ENCODE results near the gene ZMYND8.
A peak's percentile ranks its signal among the peaks of the same experiment; 100 is the strongest.

Gene ZMYND8

GRCh38 chr20:47353239-47353691 lies 3.2 kb downstream of the ZMYND8 start:
- H3K4me3 ChIP-seq (ENCODE audit: low read length) = peak overlapping the region; percentile 92
- no peak for TF ChIP-seq ZNF274 (IDR thresholded peaks at IDR 0.05; ENCODE audit: low read depth, low read length)

- peak overlapping the region; percentile 83 for H3K4me3 ChIP-seq (ENCODE audit: low read length)
- no peak for TF ChIP-seq ZNF274 (IDR thresholded peaks at IDR 0.05; ENCODE audit: low read depth, low read length)
These were observed 3.9 kb downstream of the ZMYND8 start for GRCh38 chr20:47352332-47353238.

DNA sequence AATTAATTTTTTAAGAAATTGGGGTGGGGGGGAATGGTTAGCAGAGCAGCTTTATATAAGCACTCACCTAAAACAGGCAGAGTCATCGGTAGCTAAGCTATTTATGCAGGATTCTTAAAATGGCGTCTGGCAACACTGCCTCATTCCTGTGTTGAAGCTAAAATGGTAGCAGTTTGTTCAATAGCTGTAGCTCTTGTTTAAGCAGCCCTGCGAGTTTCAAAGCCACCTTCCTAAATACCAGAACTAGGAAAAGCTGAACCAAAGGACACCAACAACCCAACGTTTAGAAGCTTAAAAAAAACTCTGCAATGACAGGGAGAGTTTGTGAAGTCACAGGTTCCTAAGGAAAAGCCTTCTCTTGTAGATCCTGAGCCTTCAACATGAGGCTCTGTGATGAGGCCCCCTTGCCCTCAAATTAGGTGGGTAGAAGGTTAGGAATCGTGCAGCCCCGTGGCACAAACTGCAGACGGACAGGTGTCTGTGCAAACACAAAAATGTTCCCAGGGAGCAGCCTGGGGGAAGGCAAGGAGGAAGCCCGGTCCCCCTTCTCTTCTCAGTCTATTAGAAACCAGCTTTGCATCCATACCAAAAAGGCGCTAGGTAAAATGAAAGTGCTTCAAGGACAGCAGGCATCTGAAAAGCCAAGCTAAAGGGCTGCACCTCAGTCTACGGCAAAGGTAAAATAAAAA lies 4.7 kb downstream of the ZMYND8 start:
- H3K4me3 ChIP-seq (ENCODE audit: low read length) = peak overlapping the region; percentile 83
- no peak for TF ChIP-seq ZNF274 (IDR thresholded peaks at IDR 0.05; ENCODE audit: low read depth, low read length)

- peak overlapping the region; percentile 83 for H3K4me3 ChIP-seq (ENCODE audit: low read length)
- TF ChIP-seq ZNF274 (IDR thresholded peaks at IDR 0.05; ENCODE audit: low read depth, low read length) = no peak
These were observed 5.6 kb downstream of the ZMYND8 start for GRCh38 chr20:47350691-47351545.

GRCh38 chr20:47350181-47350550 lies 6.3 kb downstream of the ZMYND8 start:
- TF ChIP-seq ZNF274 (IDR thresholded peaks at IDR 0.05; ENCODE audit: low read depth, low read length) = no peak
- H3K4me3 ChIP-seq (ENCODE audit: low read length) = peak overlapping the region; percentile 44; the same call in 1 of the 2 replicates

DNA sequence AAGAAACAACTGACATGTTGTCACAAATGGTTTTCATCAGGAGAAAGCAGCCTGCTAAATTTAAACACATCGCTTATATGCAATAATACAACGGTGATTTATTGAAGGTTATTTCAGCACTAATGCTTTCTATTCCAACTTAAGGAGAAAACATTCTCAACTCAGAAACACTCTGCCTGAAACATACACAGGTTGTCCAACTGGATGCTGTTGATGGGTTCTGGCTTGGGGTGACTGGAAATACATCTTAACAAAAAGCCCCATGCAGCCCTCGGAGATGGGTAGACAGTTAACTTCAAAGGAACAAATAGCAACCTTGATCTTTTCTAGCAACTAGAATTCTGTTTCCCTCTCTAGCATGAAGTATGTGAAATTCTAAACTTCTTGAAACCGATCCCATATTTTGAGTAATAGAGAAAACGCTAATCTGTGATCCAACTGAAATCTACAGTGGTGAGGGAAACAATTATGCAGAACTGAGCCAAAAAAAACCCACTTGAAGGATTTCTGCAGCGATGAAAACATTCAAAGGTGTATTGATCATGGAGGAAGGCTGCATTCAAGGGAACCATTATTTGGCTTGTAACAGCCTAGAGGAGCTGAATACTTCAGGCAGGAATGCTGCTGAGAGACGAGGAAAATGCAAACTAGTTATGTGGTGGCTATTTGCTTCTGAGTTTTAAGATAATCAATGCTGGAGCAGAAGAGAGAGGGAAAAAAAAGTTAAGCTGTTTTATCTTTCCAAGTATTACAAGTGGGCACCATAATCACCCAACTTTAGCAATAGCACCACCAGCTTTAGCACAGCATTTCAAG lies 6.9 kb downstream of the ZMYND8 start:
- H3K4me3 ChIP-seq (ENCODE audit: low read length) = peak overlapping the region; percentile 44
- TF ChIP-seq ZNF274 (IDR thresholded peaks at IDR 0.05; ENCODE audit: low read depth, low read length) = no peak

DNA sequence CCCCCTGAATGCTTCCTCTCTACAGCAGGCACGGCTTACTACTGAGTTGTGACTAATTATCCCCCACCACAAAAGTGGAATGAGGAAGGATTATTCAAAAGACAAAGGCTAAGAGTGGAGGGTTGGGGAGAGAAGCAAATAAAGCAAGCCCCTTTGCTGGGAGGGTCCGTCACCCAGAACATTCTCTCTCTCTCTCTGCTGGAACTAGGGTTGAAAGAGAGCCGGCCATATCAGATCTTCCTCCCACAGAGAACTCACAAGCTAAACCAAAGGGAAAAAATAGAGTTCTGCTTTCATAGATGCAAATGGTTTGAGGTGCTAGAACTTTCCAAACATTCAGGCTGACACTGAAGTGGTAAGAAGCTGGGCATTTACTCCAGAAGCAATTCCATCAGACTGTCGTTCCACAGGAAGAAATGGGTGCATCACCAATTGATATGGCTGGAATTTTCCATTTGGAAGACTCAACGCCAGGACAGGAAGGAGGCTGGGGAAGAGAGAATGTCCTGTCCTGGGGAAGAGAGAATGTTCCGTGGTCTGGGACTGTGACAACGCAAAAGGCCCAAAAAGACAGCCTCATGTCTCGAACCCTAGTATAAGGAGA lies 7.9 kb downstream of the ZMYND8 start:
- H3K4me3 ChIP-seq (ENCODE audit: low read length) = peak overlapping the region; percentile 50; the same call in 1 of the 2 replicates
- TF ChIP-seq ZNF274 (IDR thresholded peaks at IDR 0.05; ENCODE audit: low read depth, low read length) = no peak

DNA sequence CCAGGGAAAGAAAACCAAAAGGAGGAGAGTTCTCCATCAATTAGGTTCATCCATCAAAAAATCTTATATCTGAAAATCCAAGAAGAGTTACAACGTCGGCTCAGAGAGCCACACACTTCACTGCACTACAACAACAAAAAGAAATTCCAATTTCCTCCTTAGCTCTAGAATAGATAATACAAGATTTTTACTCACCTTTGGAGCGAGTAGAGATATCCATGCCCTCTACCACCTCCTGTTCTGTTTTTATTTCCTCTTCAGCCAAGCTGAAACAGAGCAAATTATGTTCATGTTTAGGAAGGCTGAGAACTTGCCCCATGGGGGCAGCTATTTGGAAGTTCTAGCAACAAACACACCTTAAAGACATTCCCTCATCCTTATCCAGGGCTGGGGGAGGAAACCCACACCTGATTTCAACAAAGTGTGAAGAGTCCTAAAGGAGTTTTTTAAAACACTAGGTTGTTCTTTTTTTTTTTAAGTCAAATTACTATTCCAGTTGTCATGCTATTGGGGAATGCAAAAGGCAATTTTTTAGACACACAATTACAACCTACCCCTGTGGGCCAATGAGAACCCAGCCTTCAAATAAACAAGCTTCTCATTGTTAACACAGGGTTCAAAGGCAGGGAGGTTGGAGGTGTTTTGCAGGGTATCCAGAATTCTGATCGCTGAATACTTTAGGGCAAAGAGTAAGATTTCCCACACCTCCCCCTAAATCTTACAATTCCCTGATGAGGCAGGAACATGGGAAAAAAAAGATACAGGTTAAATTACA lies 8.7 kb downstream of the ZMYND8 start:
- TF ChIP-seq ZNF274 (IDR thresholded peaks at IDR 0.05; ENCODE audit: low read depth, low read length) = no peak
- H3K4me3 ChIP-seq (ENCODE audit: low read length) = peak overlapping the region; percentile 50; the same call in 1 of the 2 replicates

DNA sequence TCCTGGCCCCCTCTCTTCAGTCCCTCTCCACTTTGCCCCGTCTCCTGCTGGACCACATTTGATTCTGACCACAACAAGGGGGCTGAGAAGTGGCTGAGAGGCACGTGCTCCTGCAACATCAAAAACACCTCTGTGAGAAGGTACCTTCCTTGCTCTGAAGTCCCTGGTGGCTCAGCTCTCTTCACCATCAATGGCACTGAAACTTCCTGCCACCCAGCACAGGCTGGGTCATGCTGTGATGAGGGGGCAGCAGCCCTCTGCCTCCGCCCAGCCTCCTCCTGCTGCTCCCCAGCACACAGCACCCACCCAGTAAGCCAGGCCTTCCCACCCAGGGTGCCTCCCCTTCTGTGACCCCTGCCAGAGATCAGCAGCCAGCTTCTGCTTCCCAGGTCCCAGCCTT lies 10.3 kb downstream of the ZMYND8 start:
- no peak for TF ChIP-seq ZNF274 (IDR thresholded peaks at IDR 0.05; ENCODE audit: low read depth, low read length)
- no peak overlapping the region for H3K4me3 ChIP-seq (ENCODE audit: low read length)

GRCh38 chr20:47345214-47345613 lies 11.3 kb downstream of the ZMYND8 start:
- H3K4me3 ChIP-seq (ENCODE audit: low read length) = no peak overlapping the region
- no peak for TF ChIP-seq ZNF274 (IDR thresholded peaks at IDR 0.05; ENCODE audit: low read depth, low read length)

DNA sequence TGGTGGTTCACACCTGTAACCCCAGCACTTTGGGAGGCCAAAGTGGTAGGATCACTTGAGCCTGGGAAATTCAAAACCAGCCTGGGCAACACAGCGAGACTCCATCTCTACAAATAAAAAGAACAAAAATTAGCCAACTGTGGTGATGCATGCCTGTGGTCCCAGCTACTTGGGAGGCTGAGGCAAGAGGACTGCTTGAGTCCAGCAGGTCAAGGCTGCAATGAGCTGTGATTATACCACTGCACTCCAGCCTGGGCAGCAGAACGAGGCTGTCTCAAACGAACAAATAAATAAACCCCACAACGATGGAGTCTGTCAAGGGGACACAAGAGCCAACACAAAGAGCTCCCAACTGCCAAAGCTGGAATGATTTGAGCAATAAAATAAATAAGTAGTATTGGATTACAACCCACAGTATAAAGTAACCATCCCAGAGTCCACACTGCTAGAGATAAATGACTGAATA lies 13.5 kb downstream of the ZMYND8 start:
- no peak for TF ChIP-seq ZNF274 (IDR thresholded peaks at IDR 0.05; ENCODE audit: low read depth, low read length)
- no peak overlapping the region for H3K4me3 ChIP-seq (ENCODE audit: low read length)

DNA sequence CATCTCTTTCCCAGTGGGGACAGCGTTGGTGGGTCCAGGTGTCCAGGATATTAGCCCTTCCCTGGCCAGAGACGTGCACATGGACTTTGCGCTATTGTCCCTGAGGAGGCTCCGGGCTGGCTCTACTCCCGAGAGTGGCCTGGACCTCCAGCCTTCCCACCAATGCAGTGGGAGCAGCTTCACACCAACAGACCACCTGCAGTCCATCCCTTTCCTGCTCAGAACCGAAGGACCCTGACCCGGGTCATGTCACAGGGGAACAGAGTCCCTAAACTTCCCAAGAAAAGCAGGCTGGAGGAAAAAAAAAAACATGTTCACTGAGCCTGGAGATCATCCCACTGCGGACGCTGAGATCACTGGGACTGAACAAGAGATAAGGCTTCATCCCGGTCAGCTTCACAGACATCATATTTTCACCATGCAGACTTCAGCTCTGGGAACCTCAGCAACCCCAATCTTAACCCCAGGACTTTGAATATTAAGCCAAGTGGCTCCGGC lies 18.3 kb downstream of the ZMYND8 start:
- TF ChIP-seq ZNF274 (IDR thresholded peaks at IDR 0.05; ENCODE audit: low read depth, low read length) = no peak
- no peak overlapping the region for H3K4me3 ChIP-seq (ENCODE audit: low read length)

All from GM08714 (cell line).